HG02610 (cell line): ENCODE results near the gene MTCP1.

ENCODE experiments used
- ATAC-seq: cut with Tn5 transposase; IDR thresholded peaks from one replicate; pipeline ENCODE4 v1.9.1; 2021; ENCODE audit warnings: mild to moderate bottlenecking, moderate library complexity; ENCODE audit not compliant: unreplicated experiment

The MTCP1 gene, protein sequence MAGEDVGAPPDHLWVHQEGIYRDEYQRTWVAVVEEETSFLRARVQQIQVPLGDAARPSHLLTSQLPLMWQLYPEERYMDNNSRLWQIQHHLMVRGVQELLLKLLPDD

DNA sequence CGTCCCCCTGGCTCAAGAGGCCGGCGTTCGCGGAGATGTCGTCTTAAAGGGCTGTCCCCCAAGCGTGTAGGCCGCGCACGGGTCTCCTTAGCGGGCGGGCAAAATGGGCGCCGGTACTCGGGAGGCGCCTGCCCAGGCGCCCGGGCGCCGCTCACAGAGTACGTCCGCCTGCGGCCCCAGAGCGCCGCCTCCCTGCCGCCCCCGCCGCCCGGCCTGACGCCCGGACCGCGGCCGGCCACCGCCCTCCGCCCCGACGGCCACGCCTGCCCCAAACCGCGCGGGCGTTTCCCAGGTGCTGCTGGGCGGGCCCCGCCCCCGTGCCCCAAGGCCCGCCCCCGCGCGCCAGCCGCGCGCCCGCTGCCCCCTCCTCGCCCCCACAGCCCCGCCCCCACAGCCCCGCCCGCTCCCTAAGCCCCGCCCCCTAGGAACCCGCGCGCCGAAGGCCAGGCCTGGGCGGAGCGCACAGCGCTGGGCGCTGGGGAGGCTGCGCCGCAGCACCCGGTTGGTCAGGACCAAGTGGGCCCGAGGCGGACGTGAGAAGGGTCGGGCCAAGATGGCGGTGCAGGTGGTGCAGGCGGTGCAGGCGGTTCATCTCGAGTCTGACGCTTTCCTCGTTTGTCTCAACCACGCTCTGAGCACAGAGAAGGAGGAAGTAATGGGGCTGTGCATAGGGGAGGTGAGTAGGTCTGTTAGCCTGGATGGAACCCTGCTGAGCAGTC is at the start of gene MTCP1, which contains the start of the genes BRCC3 and CMC4:
MTCP1 (minus strand) TSS at position 162 of the 719 bp plus-strand sequence. CDS start 5,126 bp downstream, outside the sequence.
BRCC3 (plus strand) TSS at position 534 of the 719 bp plus-strand sequence; CDS start at position 554, 20 bp downstream.
CMC4 (minus strand) TSS at position 162 of the 719 bp plus-strand sequence. CDS start 7,113 bp downstream, outside the sequence.
- peak; percentile 88 for ATAC-seq

DNA sequence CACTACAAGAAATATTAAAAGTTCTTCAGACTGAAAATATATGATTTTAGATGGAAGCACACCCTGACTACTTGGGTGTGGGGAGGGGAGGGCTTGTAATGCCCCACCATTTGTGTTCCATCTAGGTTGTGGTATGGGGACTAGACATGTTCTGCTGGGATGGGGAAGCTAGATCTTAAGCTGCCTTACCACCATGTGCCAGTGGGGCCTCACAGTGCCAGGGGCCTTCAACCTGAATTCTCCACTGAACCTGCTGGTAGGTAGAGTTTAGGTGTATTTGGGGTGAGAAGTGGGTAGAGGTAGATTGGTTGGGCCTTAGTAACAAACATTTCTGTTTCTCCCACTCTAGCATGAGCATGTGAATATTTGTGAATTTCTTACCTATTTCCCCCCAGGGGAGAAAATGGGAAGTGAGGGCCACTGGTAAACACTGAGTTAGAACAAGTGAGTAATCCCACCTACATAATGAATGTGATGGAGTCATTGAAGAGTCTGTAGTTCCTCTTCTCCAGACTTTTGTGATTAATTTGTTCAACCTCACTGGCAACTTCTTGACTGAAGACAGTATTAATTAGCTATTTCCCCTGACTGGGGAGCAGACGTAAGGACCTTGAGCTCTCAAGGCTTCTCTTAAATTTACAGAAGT is 44.4 kb upstream of the MTCP1 start:
- no peak for ATAC-seq

DNA sequence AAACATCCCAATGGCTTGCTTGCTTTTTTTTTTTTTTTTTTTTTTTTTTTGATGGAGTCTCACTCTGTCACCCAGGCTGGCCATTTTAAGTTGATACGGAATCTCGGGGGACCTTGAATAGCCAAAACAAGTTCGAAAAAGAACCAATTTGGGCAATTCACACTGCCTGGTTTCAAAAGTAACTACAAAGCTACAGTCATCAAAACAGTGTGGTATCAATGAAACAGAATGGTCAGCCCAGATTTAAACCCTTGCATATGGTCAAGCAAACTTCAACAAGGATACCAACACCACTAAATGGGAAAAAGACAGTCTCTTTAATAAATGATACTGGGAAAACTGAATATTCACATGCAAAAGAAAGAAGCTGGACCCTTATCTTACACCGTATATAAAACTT is 42.2 kb upstream of the MTCP1 start:
- no peak for ATAC-seq

DNA sequence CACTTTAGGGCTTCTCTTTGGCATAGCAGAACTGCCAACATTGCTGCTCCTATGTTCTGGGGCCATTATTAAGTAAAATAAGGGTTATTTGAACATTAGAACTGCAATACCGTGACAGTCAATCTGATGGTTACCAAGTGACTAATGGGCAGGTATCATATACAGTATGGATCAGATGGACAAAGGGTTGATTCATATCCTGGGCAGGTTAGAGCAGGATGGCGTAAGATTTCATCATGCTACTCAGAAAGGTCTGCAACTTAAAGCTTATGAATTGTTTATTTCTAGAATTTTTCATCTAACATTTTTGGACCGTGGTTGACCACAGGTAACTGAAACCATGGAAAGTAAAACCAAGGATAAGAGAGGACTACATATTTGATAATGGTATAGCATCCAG is 41.2 kb upstream of the MTCP1 start:
- ATAC-seq, result no peak

DNA sequence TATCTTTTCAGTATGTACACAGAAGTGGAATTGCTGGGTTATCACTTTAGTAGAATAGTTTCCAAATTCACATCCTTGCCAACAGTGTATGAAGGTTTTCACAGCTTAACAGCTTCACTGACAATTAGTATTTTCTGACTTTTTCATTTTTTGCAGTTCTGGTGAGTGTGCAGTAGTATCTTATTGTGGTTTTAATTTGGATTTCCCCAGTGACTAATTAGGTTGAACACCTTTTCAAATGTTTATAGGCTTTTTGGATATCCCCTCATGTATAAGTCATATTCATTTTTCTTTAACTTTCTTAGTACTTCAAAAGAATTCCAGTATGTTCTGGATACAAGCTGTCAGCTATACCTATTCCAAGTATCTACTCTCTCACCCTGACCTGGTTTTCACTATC is 37.5 kb upstream of the MTCP1 start:
- no peak for ATAC-seq

DNA sequence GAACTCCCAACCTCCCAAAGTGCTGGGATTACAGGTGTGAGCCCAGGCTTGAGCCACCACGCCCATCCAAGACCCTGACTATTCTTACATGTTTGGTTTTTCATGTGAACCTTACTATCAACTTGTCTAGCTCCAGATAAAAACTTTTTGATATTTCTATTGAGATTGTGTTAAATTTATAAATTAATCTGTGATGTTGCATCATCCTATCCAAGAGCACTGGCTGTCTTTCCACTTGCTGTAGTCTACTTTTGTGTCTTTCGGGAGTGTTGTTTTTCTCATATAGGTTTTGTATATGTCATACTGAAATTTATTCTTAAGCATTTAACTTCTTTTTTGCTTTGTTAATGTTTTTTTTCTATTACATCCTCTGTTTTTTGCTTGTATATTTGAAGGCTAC is 35.0 kb upstream of the MTCP1 start:
- ATAC-seq, result no peak

DNA sequence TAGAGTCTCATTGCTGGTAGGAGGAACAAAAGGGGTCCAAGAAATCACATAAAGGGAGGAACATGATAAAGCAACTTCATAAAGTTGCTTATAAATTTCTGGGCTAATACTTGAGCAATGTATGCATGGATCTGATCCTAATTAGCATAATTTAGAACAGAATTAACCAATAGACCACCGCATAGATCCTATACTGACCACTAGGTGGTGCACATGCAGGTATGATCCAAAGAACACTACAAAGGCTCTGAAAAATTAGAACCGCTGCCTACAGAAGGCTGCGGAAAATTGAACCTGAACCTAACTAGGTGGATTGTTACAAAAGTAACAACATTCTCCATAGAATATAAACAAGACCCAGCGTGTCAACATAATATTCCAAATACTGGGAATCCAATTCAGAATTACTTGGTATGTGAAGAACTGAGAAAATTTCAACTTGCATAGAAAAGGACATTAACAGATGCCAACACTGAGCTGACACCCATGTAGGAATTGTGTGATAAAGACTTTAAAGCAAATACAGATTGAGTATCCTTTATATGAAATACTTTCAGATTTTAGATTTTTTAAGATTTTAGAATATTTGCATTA is 23.6 kb upstream of the MTCP1 start:
- no peak for ATAC-seq

DNA sequence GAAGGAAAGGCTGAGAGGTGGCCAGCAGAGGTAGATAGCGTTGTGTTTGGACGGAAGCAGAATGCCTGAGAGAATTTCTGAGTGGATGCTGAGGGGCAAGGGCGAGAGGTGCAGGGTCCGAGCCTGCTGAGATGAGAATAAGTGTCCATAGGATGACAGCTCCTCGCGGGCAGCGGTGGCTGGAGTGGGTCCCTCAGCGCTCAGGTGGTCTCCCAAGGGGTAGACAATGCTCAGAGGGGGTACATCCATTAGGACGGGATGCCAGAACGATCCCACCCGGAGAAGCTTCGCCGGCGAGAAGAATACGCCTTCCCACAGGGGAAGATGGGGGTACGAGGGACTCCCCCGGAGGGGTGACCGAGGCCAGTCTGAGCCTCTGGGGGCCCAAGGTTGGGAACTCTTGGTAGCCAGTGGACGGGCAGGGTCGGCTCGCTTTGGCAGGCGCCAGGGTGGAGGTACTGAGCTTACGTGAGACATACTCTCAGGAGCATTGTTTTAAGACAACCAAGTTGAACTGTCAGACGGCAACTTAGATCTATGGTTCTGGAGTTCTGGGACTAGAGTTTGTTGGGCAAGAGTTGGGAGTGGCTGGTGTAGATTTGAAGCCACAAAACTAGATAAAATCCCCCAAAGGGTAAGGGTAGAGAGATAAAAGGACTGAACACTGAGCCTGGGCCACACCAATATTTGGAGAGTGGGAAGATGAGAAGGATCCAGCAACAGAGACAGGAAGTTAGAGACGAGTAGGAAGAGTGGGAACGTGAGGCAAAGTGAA is 16.2 kb upstream of the MTCP1 start:
- no peak for ATAC-seq

DNA sequence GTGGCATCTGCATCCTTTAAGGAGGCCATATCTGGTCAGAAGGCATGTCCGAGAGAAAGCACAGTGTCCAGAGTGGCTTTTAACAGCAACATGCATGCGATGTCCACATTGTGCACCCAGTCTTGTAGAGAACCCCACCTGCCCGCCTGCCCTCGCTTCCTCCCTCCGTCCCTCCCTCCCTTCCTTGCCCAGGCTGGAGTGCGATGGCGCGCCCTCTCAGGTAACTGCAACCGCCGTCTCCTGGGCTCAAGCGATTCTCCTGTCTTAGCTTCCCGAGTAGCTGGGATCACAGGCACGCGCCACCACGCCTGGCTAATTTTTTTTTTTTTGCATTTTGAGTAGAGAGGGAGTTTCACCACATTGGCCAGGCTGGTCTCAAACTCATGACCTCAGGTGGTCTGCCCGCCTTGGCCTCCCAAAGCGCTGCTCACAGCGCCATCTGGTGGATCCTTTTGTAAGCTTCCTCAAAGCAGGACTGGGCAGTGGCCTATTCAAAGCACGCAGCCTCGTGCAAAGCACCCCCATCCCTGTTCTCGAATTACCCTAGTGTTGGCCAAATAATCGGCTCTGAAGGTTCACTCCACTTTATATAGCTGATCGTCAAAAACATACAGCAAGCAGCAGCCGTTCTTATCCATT is 15.4 kb upstream of the MTCP1 start:
- no peak for ATAC-seq

DNA sequence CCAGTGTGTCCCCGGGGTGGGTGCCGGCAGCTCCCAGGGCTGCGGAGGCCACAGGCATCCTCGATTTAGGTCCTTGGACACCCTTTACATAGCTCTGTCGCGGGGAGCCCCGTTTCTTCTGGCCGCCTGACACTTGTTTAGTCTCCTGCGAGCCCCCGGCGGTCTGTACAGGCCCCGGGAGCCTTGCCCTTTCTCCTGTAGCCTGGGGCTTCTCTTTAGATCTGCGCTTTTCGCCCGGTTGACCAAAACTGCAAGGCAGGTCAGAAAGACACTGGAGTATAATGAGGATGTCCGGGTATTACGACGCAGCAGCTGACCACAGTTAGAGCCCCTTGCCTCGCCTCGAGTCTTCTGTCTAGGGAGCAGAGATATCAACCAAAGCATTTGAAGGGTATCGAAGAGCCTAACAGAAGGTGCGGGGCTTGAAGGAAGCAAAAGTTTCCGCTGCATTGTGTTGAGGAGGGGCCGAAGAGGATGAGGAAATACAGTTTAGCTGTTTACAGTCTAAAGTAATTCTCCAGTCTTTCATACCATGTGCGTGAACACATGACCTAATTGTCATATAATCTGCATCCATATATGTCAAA is 851 bp upstream of the MTCP1 start:
- no peak for ATAC-seq

DNA sequence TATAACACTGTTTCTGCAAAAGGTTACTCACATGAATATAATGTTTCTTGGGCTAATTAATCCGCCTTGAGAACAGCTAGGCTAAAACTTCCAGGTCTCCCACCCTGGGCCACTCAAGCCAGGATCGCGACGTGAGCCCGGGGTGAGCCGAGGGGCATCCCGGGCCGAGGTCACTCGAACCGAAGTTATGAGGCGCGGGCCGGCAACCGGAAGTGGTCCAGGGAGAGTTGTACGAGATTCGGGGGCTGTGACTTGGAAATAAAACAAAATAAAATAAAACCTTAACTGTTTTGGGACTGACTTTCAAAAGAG is 317 bp downstream of the MTCP1 start:
- peak; percentile 18 for ATAC-seq

DNA sequence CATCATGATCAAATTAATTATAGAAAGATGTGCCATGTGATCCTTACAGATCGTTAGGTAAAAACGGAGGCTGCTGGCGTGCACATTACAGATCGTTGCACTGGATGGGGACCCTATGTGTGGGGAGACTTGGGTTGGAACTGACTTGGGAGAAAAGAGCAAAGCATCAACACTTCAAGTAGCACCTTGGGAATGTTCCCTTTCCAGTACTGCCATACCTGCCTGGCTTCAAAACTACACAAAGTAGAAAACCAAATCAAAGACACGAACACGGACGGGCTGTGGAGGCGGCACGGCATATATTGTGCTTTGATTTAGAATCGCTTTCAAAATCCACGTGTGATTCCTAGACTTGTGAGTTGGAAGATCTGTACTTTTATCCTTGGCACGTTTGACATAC is 898 bp downstream of the MTCP1 start:
- ATAC-seq, result no peak

DNA sequence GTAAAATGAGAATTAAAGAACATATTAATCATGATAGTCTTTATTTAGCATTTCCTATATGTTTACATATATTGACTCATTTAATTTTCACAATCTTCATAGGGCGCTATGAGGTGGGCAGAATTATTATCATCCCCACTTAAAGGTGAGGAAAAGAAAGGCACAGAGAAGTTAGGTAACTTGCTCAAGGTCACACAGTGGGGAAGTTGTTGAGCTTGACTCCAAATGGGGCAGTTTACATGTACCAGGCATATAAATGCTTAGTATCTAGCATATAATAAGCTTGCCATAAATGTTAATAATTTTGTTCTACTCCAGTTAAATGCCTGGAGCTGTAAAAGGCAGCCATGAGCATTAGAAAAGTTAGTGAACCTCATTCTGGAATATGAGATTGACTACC is 1.5 kb downstream of the MTCP1 start:
- no peak for ATAC-seq

DNA sequence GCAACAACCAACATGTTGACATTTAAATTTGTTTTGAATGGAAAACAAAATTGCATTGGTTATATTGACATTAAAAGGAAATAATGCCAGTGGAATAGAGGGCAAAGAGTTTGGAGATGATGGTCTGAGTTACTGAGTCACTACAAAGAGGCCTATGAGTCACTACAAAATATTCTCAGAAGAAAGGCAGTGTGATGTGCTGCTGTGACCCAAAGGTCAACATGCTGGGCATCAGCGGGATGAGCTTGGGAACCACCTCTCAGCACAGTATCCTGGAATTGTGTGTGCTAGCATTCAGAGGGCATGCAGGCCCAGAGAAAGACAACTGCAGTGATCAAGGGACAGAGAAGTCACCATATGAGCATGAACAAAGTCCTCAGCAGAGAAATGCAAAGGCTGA is 2.8 kb downstream of the MTCP1 start:
- ATAC-seq, result no peak

DNA sequence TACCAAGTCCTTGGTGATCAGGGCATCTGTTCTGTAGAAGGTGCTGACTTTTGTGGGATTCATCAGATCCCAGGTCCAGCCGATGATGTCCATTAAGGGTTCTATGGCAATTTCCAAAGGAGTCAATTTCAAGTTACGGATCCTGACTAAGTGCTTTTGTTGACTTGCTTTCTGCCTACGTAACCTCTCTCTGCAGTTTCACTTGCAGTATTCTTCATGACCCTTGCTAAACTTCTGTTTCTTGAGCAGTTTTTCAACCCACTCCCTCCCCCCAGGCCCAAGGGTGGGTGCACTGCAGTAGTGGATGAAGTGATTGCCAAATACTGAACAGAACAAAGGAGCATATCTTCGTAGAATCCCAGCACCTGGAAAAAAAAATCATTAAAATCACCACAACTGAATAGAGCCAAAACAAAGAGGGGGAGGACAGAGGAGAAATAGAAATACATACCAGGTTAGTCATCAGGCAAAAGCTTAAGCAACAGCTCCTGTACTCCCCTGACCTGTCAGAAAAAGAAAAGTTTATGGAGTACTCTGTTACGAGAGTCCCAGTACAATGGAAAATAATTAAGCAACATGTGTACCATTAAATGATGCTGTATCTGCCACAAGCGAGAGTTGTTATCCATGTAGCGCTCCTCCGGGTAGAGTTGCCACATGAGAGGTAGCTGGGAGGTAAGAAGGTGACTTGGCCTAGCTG is 5.8 kb downstream of the MTCP1 start:
- ATAC-seq, result no peak

DNA sequence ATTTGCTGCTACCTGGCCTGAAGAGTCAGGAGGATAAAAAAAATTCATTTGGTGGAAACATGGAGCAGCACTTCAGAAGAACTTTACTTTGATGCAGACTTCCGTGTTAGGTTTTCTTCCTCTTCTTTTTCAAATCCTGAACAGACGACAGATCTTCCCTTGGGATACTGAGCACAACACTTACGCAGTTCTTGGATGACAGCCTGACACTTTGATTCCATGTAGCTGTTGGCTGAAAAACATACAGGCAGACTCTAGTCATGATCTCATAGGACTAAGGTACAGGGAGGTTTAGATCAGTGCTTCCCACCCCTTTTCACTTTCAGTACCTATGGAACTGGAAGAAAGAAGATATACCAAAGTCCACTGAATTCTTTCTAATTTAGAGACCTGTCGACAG is 9.2 kb downstream of the MTCP1 start:
- no peak for ATAC-seq

DNA sequence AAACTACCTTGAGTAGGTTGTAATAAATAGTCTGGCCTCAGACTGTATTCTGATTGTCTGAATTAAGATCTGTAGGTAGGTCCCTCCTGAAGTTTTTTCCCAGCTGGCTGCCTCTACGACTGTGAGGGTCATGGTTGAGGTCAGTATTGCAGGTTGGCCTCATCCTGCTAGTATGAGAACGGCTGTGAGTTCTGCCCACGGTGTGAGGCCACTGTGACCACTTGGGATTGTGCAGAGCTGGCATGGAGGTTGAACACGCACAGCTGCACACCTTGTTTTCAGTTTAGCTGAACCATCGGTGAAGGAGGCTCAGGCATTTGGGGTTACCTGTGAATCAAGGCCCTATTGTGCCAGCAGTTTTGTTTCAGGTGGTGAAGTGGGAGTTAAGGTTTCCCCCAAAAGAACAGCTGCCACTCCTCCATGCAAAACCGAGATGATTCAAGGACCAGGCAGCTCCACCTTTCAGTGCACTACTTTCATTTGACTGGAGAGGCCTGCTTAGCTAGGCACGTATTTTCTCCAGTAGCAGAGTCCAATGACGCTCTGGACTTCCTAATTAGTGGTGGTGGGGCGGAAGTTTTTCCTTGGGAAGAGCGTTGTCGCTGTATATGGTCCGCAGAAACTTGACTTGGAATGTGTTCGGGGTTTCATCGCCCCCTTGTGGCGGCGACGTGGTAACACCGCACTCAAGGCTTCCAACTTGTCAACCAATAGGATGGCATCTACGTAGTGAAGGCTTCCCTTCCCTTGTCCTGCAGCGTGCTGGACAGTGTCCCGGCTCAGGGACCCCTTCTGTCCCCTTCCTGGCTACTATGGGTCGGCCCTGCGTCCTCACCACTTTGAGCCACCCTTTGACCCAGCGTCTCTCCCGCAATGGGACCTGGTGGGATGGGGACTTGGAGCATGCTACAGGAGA is 13.8 kb downstream of the MTCP1 start:
- no peak for ATAC-seq

DNA sequence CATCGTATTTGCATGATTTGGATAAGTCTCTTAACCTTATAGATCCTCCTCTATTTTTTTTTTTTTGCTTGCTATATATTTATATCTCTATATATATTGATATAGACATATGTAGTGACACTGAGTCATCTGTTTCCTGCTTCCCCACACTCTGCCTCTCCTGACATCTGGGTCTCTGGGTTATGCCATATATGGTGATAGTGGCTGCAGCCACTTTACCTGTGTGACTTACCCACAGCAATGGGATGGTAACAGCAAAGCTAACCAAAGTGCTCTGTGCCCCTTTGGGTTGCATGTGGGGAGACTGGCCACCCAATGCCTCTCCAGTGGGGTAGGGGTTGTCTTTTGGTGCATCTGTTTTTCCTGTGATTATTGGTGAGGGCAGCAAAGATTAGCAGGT is 14.5 kb downstream of the MTCP1 start:
- ATAC-seq, result no peak

DNA sequence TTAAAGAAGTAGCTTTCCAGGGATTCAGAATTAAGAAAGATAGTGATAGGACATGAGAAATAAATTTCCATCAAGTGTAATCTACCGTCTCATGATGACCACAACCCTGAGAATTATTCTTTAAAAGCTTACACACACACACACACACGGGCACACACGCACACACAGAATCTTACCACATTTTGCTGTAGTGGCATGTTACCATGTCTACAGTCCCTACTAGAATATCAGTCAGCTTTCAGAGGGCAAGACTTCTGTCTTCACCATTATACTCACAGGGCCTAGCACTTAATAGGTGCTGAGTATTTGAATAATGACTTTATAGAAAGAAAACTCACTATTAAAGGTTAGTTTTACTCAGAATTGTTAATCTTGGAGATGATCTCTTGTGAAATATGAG is 15.4 kb downstream of the MTCP1 start:
- no peak for ATAC-seq
